Activated T-cell treated with anti-CD3 and anti-CD28 coated beads, Interleukin-2, amount 50 U/mL, for 1 hour (primary cell): ENCODE measurements around the gene MADCAM1.

Source experiments
- DNase-seq: peaks from one replicate; pipeline ENCODE4 v3.0.0-alpha.2; 2020

MADCAM1 gene

DNA sequence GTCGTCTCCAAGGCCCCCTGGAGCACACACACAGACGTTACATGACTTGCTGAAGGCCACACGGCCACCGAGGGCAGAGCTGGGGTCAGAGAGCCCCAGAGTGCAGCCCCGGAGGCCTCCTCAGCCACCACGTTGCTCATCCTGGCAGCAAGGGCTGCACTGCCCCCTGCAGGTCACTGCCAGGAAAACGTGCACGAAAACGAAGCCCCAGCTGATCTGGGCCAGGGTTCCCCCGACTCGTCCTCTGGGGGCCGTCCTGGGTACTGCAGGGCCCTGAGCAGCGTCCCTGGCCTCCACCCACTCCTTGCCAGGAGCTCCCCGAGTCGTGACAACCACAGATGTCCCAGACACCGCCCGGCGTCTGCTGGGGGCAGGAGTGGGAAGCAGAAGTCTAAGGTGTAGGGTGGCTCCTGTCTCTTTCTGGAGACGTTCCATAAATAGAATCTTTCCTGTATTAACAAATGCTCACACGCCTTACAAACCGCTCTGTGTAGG is 14.4 kb downstream of the MADCAM1 start:
- DNase-seq: peak; percentile 96

DNA sequence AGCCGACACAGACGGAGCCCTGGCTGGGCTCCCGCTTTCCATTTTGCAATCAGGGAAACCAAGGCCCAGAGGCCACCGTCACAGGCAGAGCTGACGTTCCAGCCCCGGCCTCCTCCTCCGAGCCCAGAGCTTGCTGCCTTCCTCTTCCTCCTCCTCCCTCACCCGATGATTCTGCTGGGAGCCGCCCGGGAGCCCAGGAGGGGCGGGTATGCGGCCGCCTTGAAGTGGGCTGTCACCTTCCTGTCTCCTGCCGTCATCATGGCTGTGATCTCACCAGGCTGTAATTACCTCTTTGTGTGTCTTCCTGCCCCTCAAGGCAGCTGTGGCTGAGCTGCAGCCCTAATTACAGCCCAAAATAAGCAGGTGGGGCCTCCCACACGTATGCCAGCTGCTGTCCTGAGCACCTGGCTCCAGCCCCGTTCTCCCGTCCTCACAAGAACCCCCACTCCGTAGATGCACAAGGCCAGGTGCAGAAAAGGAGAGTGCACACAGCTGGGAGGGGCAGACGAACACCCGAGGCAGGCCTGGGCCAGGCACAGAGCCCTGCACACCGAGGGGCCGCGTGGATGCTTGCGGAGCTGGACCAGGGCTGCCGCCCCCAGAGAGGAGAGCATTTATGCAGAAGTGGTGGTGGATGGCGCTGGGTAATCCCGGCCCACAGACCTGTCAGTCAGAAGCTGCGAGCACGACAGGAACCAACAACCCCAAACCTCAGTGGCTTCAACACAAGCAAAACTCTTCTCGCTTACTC is 15.0 kb downstream of the MADCAM1 start:
- DNase-seq: peak; percentile 89

DNA sequence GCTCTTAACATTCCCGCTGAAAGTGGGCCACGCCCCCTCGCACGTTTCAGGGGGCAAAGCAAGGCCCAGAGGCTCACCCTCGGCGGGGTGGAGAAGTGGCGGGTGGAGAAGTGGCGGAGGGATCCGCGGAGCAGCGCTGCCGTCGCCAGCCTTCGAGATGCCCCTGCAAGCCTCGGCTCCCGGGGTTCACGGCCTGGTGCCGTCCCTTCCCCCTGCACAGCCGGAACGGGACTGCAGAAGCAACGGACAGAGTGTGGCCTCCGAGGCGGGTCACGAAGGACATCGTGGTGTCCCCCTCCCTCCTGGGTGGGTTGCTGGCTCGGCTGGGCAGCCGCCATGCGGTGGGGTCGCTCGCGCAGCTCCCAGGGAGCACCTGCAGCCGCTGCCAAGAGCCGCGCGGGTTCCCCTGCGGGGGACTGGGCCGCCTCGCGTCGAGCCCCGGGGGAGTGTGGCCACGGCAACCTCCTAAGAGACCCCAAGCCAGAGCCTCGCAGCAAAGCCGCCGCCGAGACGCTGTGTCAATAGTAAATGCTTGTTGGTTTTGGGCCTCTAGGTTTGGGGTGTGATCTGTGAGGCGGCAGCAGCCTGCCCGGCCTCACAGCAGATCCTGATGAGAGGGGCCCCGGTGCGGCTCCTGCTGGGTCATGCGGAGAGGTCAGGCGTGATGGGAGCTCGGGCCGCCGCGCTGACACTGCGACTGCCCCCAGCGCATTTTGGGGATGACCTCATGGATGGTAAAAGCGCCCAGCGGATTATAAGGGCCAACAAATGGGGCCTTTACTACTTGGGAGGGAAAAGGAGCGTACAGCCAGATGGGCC is 16.5 kb downstream of the MADCAM1 start:
- DNase-seq: no peak

DNA sequence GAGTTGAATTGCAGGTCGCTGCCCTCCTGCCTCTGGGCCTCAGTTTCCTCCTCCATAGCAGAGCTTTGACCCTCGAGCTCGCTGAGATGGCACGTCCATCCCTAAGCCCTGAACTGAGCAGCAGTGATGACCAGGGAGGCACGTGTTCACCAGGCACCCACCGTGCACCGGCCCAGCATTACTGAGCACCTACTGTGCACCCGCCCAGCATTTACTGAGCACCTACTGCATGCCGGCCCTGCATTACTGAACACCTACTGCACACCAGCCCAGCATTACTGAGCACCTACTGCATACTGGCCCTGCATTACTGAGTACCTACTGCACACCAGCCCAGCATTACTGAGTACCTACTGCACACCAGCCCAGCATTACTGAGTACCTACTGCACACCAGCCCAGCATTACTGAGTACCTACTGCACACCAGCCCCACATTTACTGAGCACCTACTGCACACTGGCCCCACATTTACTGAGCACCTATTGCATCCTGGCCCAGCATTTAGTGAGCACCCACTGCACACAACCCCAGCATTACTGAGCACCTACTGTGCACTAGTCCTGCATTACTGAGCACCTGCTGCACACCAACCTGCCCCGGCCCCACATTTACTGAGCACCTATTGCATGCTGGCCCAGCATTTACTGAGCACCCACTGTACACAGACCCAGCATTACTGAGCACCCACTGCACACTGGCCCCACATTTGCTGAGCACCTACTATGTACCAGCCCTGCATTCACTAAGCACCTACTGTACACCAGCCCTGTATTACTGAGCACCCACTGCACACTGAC is 17.3 kb downstream of the MADCAM1 start:
- no peak for DNase-seq

DNA sequence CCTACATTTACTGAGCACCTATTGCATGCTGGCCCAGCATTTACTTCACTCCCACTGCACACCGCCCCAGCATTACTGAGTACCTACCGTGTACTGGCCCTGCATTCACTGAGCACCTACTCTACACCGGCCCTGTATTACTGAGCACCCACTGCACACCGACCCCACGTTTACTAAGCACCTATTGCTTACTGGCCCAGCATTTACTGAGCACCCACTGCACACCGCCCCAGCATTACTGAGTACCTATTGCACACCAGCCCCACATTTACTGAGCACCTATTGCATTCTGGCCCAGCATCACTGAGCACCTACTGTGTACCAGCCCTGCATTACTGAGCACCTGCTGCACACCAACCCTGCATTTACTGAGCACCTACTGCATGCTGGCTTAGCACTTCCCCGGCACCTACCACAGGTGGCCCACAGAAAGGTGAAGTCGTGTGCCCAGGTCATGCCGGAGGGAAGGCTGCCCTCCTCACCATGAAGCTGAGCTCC is 17.9 kb downstream of the MADCAM1 start:
- DNase-seq: no peak

DNA sequence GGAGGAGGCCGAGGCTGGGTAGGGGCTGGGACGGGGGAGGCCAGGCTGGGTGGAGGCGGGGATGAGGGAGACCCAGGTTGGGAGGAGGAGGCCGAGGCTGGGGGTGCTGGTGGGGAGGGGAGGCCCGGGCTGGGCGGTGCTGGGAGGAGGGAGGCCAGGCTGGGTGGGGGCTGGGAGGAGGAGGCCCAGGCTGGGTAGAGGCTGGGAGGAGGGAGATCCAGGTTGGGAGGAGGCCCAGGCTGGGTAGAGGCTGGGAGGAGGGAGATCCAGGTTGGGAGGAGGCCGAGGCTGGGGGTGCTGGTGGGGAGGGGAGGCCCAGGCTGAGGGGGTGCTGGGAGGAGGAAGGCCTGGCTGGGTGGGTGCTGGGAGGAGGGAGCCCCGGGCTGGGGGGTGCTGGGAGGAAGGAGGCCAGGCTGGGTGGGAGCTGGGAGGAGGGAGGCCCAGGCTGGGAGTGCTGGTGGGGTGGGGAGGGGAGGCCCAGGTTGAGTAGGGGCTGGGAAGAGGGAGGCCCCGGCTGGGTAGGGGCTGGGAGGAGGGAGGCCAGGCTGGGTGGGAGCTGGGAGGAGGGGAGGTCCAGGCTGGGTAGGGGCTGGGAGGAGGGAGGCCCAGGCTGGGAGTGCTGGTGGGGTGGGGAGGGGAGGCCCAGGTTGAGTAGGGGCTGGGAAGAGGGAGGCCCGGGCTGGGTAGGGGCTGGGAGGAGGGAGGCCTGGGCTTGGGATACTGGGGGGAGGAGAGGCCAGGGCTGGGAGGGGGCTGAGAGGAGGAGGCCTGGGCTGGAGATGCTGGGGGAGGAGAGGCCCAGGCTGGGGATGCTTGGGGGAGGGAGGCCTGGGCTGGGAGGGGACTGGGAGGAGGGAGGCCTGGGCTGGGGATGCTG is 21.7 kb downstream of the MADCAM1 start:
- DNase-seq: no peak

DNA sequence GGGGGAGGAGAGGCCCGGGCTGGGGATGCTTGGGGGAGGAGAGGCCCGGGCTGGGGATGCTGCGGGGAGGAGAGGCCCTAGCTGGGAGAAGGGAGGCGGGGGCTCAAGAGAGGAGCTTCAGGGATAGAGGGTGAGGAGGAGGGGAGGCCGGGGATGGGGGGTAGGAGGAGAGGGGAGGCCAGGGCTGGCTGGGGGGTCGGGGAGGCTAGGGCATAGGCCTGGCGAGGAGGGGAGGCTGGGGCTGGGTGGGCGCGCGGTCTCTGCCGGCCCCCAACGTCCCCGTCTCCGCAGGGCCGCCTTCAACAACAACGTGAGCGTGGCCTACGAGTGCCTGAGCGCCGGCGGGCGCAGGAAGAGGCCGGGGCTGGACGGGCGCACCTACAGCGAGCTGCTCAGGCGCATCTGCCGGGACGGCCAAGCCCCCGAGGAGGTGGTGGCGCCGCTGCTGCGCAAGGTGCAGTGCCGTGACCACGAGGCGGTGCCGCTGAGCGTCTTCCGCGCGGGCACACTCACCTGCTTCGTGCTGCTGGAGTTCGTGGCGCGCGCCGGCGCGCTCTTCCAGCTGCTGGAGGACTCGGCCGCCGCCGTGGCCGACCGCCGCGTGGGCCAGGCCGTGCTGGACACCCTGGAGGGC is 22.4 kb downstream of the MADCAM1 start:
- peak; percentile 77 for DNase-seq

DNA sequence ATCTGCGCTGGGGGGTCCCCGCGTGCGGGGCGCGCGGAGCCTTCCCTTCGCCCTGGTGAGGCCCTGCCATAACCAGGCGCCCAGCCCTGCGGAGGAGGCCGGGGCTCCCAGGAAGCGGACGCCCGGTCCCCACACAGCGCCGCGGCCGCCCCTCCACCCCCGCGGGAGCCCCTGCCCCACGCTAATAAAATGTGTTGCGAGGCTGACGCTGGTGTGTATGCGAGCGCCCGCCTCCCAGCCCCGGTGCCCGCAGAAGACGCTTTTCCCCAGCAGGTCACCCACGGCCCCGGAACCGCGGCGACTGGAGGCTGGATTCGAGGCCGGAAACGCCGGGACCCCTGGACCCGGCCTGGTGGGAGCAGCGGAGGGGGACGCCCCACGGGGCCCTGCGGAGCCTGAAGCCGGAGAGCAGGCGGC is 23.2 kb downstream of the MADCAM1 start:
- DNase-seq: no peak

DNA sequence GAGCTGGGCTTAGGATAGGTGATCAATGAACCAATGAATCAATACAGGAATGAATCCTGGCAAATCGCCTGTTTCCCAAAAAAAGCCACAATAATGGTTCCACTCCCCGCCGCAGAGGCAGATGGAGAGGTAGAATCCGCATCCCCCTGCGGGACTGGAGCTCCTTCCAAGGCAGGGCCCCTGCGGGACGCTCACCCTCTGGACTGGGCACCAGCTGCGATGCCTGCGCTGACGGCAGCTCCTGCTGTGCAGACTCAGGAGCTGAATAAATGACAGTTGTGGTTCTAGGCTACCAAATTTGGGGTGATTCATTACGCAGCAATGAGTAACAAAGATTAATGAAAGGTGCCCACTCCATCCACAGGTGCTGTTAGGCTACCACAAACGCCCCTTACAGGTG is 26.4 kb downstream of the MADCAM1 start:
- no peak for DNase-seq

DNA sequence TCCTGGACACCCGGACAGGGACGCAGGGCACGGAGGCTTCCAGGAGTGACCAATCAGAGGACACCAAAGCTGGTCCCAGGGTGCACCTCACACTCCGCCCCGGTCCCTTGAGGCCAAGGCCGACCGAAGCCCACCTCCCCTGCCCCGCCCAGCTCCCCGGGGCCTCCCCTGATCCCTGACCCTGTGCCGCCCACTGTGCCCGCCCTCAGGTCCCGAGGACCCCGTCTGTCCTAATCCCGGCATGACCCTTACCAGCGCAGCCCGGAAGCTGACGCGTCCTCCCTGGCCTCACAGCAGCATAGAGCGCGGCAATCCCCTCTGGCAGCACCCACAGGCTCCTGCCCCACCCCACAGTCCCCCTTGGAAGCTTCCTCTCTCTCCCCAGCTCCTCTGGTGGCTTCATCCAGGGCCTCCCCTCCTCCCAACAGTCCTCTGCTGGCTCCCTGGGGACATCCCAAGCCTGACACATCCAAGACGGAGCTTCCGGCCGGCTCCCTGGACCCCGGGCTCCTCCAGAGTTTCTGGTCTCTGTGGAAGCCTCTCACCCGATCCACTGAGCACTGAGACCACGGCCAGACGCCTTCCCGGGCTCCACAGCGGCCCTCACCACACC is 27.9 kb downstream of the MADCAM1 start:
- DNase-seq: no peak

DNA sequence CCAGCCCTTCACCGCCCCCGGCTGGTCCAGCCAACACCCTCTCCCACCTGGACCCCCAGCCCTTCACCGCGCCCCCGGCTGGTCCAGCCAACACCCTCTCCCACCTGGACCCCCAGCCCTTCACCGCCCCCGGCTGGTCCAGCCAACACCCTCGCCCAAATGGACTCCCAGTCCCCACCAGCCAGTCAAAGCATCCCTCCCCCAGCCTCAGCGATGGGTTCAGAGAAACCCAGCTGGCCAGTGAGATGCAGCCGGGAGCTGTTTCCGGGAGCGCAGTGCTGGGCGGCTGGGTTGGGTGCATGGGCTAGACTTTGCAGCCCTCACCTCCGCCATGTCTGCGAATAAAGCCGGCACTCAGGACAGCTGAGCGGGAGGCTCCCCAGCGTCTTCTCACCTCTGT is 28.7 kb downstream of the MADCAM1 start:
- no peak for DNase-seq

DNA sequence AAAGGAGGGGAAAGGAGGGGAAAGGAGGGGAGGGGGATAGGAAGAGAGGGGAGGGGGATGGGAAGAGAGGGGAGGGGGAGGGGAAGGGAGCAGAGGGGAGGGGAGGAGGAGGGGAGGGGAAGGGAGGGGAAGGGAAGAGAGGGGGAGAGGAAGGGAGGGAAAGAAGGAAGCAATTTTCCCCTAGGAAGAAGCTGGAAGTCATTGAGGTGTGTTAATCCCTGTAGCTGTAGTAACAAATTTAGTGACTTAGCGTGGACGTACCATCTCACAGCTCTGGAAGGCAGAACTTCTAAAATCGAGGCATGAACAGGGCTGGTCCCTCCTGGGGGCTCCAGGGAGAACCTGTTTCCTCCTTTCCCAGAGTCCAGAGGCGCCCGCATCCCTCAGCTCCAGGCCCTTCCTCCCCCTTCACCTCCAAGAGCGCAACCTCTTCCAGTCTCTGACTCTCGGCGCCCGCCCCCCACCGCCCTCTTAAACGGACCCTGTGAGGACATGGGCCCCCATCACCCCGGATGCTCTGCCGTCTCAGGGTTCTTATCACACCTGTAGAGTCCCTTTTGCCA is 29.7 kb downstream of the MADCAM1 start:
- no peak for DNase-seq

DNA sequence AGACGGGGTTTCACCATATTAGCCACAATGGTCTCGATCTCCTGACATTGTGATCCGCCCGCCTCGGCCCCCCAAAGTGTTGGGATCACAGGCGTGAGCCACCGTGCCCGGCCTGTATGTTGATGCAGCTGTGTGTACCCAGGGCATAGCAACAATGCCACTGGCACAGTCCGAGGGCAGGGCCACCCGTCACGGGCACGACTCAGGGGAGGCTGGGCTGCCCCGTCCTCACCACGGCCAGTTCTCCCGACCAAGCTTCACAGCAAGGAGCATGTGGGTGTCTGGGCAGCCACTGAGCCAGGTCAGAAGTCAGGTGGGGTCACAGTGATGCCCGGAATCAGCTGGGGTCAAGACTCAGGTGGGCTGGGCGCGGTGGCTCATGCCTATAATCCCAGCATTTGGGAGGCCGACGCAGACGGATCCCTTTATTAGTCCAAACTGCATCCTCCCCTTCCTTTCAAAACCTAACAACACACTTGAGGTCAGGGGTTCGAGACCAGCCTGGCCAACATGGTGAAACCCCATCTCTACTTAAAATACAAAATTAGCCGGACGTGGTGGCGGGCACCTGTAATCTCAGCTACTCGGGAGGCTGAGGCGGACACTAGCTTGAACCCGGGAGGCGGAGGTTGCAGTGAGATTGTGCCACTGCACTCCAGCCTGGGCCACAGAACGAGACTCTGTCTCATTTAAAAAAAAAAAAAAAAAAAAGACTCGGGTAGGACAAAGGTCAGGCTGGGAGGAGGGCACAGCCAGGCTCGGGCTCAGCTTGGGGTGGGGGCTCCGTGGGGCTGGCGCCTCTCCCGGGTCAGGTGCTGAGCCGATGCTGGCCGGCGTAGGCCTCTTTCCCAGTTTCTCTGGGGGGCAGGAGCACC is 34.1 kb downstream of the MADCAM1 start:
- no peak for DNase-seq

DNA sequence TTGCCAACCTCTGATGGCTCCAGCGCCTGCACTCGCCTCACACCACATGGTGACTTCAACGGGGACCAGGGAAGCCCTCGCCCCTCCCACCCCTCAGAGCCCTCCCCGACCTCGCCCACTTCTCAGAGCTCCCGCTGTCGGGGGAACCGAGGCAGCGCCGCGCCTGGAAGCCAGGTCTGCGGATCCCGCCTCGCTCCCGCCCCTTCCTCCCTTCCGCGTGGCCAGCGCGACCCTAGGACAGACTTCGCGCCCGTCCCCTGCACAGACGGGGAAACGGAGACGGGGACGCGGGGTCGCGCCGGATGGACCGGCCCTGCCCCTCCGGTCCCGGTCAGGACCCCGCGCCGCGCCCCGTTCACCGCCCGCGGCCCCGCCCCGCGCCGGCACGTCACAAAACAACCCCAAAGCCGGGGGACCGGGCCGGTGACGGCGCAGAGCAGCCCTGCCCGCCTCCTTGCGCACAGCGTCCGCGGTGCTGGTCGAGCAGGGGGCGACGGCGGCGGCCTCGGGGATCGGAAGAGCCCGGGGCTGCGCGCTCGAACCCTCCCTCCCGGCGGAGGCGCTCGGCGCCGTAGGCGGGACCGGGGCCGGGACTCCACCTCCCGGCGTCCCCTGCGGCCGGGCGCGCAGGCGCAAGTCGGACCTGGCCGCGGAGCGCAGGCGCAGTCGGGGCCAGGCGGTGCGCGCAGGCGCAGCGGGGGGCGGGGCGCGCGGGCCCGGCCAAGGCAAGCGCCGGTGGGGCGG is 34.9 kb downstream of the MADCAM1 start:
- DNase-seq: peak; percentile 92

DNA sequence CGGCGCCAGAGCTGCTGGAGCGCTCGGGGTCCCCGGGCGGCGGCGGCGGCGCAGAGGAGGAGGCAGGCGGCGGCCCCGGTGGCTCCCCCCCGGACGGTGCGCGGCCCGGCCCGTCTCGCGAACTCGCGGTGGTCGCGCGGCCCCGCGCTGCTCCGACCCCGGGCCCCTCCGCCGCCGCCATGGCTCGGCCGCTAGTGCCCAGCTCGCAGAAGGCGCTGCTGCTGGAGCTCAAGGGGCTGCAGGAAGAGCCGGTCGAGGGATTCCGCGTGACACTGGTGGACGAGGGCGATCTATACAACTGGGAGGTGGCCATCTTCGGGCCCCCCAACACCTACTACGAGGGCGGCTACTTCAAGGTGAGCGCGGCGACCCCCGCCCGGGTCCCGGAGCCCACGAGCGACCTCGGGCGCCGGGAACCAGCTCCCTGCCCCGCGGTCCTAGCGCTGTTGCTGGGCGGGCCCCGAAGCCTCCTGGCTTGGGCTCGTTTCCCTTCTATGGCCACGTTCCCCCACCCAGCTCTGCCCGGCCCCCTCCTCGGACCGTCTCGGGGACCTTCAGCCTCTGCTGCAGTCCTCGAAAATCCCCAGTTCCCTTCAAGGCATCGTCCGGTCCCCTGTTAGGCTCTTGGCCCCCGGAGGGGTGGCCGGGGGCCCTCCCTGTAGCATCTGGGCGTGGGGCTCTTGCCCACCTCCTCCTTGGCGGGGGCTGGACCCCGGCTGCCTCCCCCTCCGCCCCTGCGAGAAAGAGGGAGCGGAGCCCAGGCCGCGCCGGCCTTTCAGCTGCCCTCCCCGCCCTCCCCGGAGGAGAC is 35.7 kb downstream of the MADCAM1 start, which contains the start of gene CDC34:
Gene CDC34 (plus strand): TSS at position 8 of the 808 bp plus-strand sequence. CDS start 172 bp downstream, at position 180.
- DNase-seq: no peak

DNA sequence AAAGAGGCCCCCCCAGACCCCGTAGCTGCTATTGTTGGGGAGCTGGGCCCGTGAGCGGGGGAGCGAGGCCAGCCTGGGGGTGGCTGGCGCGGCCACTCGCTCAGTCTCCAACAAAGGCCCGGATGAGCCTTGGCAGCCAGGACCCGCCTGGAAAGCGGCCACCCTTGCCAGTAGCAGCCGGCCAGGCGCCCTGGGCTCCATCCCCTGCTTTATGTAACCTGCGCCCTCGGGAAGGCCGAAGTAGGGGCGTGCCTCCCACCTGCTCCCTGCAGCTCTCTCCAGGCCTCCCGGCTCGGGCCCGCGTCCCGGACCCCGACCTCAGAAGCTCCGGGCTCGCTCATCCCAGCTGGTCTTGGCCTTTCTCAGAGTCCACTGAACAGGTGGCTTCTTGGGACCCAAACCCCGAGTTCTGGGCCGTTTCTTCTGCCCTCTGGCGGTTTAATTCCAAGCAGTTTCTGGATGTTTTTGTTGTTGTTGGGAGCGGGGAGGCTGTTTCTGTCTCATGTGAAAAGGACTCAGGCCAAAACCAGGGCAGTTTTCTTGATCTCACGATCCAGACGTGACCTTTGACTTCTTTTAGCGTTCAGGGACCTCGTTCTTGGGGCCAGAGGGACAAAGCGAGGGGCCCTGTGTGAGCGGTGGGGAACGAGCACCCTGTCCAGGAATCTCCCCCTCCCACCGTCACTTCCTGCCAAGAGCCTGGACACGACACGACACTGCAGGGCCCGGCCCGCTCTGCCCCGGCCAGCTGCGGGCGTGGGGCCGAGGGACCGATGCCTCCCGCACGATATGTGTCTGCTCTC is 36.5 kb downstream of the MADCAM1 start:
- DNase-seq: peak; percentile 55
